HG02938 (cell line): Measurements from ENCODE around the gene KIAA1328.

ENCODE experiments used
- ATAC-seq: cut with Tn5 transposase; IDR thresholded peaks from one replicate; pipeline ENCODE4 v1.9.1; 2021; ENCODE audit warnings: mild to moderate bottlenecking, moderate library complexity; ENCODE audit not compliant: unreplicated experiment

Gene KIAA1328

DNA sequence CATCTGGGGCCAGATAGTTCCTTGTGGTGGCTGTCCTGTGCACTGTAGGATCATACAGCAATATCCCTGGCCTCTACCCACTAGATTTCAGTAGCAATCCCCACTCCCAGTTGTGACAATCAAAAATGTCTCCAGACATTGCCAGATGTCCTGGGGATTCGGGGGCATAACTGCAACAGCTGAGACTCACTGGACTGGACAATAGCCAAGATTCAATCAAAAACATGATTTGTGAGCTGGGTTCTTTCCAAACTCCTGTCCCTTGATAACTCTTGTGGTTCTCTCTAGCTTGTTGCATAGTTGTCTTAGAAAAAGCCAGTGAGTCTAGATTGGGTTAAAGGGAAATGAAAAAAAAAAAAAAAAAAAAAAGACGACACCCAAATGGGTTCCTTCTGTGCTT, 443.3 kb downstream of the KIAA1328 start:
- ATAC-seq, result no peak

GRCh38 chr18:37272841-37273240, 443.9 kb downstream of the KIAA1328 start:
- no peak for ATAC-seq

DNA sequence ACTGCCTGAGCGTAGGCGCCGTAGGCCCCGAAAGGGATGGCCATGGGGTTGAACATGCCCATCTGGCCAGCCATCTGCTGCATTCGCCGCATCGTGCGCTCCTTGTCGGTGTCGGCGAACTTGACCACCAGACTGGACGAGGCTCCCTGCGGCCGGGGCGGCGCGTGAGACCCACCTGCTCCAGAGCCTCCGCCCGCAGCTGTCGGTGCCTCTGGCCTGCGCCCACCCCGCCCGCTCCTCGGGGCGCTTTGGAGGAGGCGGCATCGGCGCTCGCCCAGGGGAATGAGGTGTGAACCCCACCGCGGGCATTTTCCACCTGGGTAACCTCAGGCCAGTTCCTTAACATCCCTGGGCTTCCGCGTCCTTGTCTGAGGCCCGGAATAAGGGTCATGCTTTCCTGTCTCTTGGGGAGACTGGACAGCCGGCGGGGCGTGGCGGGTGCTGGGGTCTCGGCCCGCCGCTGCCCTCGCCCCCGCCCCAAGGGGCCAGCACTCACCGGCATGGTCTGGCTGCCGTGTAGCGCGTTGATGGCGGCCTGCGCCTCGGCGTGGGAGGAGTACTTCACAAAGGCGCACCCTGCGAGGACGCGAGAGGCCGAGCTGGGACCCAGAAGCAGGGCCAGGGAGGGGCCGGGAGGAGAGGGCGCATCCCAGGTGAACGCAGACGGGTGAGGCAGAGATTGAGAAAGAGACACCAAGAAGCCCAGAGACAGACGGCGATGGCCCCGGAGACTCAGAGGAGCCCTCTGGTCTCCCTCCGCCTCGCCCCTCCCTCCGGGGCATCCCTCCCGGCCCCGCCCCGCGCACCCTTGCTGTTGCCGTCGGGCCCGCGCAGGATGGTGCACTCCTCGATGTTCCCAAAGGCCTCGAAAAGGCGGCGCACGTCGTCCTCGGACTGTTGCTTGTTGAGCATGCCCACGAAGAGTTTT, 445.6 kb downstream of the KIAA1328 start:
- no peak for ATAC-seq

DNA sequence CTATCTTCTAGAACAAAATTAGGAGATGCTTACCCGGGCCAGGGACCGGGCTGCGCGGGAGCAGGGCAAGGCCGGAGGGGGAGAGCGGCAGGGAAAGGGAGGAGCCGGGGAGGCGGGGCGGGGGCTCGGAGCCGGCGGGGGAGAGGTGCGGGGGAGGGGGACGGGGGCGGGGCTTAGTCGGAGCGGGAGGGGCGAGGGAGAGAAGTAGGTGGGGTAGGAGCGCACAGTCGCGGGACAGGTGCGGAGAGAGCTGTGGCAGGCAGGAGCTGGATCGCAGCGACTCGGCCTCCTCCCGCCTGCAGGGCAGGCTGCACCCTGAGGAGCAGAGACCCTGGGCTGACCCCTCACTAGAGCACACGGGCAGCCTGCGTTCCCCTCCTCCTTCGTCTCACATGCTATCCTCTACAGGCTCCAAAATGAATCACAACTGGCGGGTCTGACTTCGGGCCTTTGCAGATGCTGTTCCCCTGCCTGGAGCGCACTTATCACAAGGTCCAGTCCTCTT, 446.4 kb downstream of the KIAA1328 start:
- no peak for ATAC-seq

- no peak for ATAC-seq
These were observed 447.4 kb downstream of the KIAA1328 start for GRCh38 chr18:37276111-37276890.

GRCh38 chr18:37277804-37278203, 448.9 kb downstream of the KIAA1328 start:
- no peak for ATAC-seq
